ENCODE measurements around the gene CASD1. TPM values are rescaled to one million over a fixed set of nuclear protein-coding genes. Genes with fewer than 3 reads are reported as not detected.

Gene CASD1
- total and polyA plus RNA-seq, 2 of the 4 experiments (the other 2 are of a cell fraction): 4.0 to 4.5 TPM

- Histone ChIP-seq H3K4me2 (ENCODE audit: low read depth, low read length) (peak overlapping the region; percentile 88), H4K8ac (ENCODE audit: low read depth in 2 of 2, low read length in 2 of 2) (peak overlapping the region in 1 of 2 experiments; percentile 98; a peak in 3 of 4 replicates), H3K14ac (replicated peaks; ENCODE audit: low read depth, low read length) (peak overlapping the region; percentile 25; the same call in 1 of the 2 replicates), H2BK5ac (ENCODE audit: low read depth, low read length, poor library complexity, severe bottlenecking) (no peak overlapping the region), H2BK15ac (ENCODE audit: low read depth, low read length) (no peak overlapping the region), H3K18ac (ENCODE audit: low read depth, low read length) (no peak overlapping the region), H4K20me1 (ENCODE audit: insufficient read depth, low read length) (no peaks in the 10 kb centered on the region), H3K36me3 (ENCODE audit: control insufficient read depth, insufficient read depth, low read length) (no peaks in the 10 kb centered on the region), H3K4ac (ENCODE audit: low read depth, low read length) (peak overlapping the region; percentile 41), H2AFZ (replicated peaks; ENCODE audit: low read length, poor library complexity) (peak overlapping the region; percentile 100), H3K27ac (ENCODE audit: insufficient read depth, low read length) (peak overlapping the region; percentile 7; the same call in 1 of the 2 replicates), H2BK120ac (ENCODE audit: low read depth, low read length) (no peak overlapping the region), H3K9ac (ENCODE audit: low read depth, low read length) (peak overlapping the region; percentile 89), H2AK5ac (ENCODE audit: low read depth, low read length) (no peak overlapping the region), H2BK20ac (ENCODE audit: low read depth, low read length) (no peak overlapping the region), H4K5ac (ENCODE audit: low read depth, low read length) (peak overlapping the region; percentile 1), H4K91ac (ENCODE audit: insufficient read depth, low read depth, low read length) (peak overlapping the region; percentile 56; the same call in 1 of the 2 replicates), H3K4me1 (ENCODE audit: control insufficient read depth, insufficient read depth, low read length) (peaks cover 3% of the 10 kb centered on the region), H3K79me1 (ENCODE audit: low read depth in 1 of 2, low read length in 2 of 2) (peaks cover 14 to 23% of the 10 kb centered on the region in 2 experiments; a peak in 3 of 4 replicates), H2AK9ac (replicated peaks; ENCODE audit: low read depth, low read length, poor library complexity) (peak overlapping the region; percentile 73), H3K4me3 (ENCODE audit: insufficient read depth, low read depth, low read length) (peak overlapping the region; percentile 96), H3K9me3 (ENCODE audit: control insufficient read depth, insufficient read depth, low read length) (no peaks in the 10 kb centered on the region), H3K56ac (ENCODE audit: extremely low read depth, insufficient read depth, low read length) (no peak overlapping the region), H3K9me1 (ENCODE audit: insufficient read depth, low read length) (0 out of 2 replicates have a peak, but pooled peaks cover 5% of the 10 kb centered on the region), H3K23ac (ENCODE audit: low read depth, low read length) (peak overlapping the region; percentile 83; the same call in 1 of the 2 replicates), H3K27me3 (ENCODE audit: control insufficient read depth, insufficient read depth, low read length) (no peaks in the 10 kb centered on the region)
- in situ Hi-C loops (cut with MboI; ENCODE audit: low sequenced_read_pairs) (no loop called here), dilution Hi-C loops (cut with HindIII; ENCODE audit: low sequenced_read_pairs, unreplicated experiment) (no loop called here), intact Hi-C loops (cut with micrococcal nuclease) (loop anchor here (1.0 to 10.0 kb wide), 2 partner anchors 62 to 144 kb away; partner anchors contain the start of gene SGCE)
- WGBS, 2 experiments (ENCODE audit: extremely low coverage in 2 of 2, insufficient read length in 1 of 2): 4% methylated on average over 9 of the region's 16 CpGs; no CpG with 5 or more reads in 1 of the 2 experiments
- peak; percentile 2 for DNase-seq
- ChIA-PET CTCF (no interaction called here), POLR2A (ENCODE audit: unreplicated experiment) (interaction anchor here (0.7 kb wide), 1 partner anchor 215 kb away, joined by 3 read pairs; no protein-coding TSS in a partner anchor)
- TF ChIP-seq RAD21 (IDR thresholded peaks at IDR 0.05; ENCODE audit: low read length): no peak
- BruUV-seq (replicated peaks): no TSS peak
- peak; percentile 31 for ATAC-seq (ENCODE audit: low read depth)
Measured at GRCh38 chr7:94510582-94511496, 1.2 kb downstream of the CASD1 start.
